GM23338 (cell line): Measurements from ENCODE around the gene CDK14. TPM values are rescaled to one million over a fixed set of nuclear protein-coding genes. Genes with fewer than 3 reads are reported as not detected.

Experiments used
- ATAC-seq: fragments of 200-7000 bp; cut with Tn5 transposase; 3 replicates; pipeline ENCODE4 v1.9.1; 2020
- DNase-seq: peaks from one replicate; pipeline ENCODE4 v3.0.0-alpha.2; 2015; ENCODE audit warnings: low spot score
- H2AFZ ChIP-seq: fragments of 200-600 bp; sonication (generic); 2 replicates; pipeline ENCODE4 v1.8.0; 2016; ENCODE audit warnings: antibody characterized with exemption, mild to moderate bottlenecking, moderate library complexity
- H3F3A ChIP-seq: fragments of 200-600 bp; sonication (generic); replicated peaks from 2 replicates; pipeline ENCODE4 v1.8.0; 2017; ENCODE audit warnings: antibody characterized with exemption, mixed run types, low read depth
- H3K27ac ChIP-seq: fragments of 200-600 bp; sonication (generic); 2 replicates; pipeline ENCODE4 v1.6.1; 2016; ENCODE audit warnings: low read depth
- H3K27me3 ChIP-seq: fragments of 200-600 bp; sonication (generic); 2 replicates; pipeline ENCODE4 v1.8.0; 2016; ENCODE audit warnings: mild to moderate bottlenecking, mixed run types, moderate library complexity; ENCODE audit not compliant: insufficient read depth
- H3K36me3 ChIP-seq: fragments of 200-600 bp; sonication (generic); 2 replicates; pipeline ENCODE4 v1.8.0; 2016; ENCODE audit warnings: mild to moderate bottlenecking; ENCODE audit not compliant: insufficient read depth
- H3K4me1 ChIP-seq: fragments of 200-600 bp; sonication (generic); 2 replicates; pipeline ENCODE4 v1.8.0; 2016; ENCODE audit warnings: mild to moderate bottlenecking, moderate library complexity; ENCODE audit not compliant: insufficient read depth
- H3K4me2 ChIP-seq: fragments of 200-600 bp; sonication (generic); 2 replicates; pipeline ENCODE4 v1.7.1; 2017; ENCODE audit warnings: mixed run types
- H3K4me3 ChIP-seq: fragments of 200-600 bp; sonication (generic); 2 replicates; pipeline ENCODE4 v1.6.1; 2016; ENCODE audit warnings: mixed run types
- H3K79me2 ChIP-seq: fragments of 200-600 bp; sonication (generic); replicated peaks from 2 replicates; pipeline ENCODE4 v1.8.0; 2017; ENCODE audit warnings: mild to moderate bottlenecking; ENCODE audit not compliant: insufficient read depth
- H3K9me2 ChIP-seq: fragments of 200-600 bp; sonication (generic); 2 replicates; pipeline ENCODE4 v1.8.0; 2017; ENCODE audit not compliant: insufficient read depth
- H4K20me1 ChIP-seq: fragments of 200-600 bp; sonication (generic); replicated peaks from 2 replicates; pipeline ENCODE4 v1.8.0; 2017; ENCODE audit warnings: mild to moderate bottlenecking; ENCODE audit not compliant: insufficient read depth
- H3K27ac Mint-ChIP-seq: 2 replicates; pipeline ENCODE4 v1.8.0; 2020; ENCODE audit warnings: inconsistent platforms, mild to moderate bottlenecking, moderate library complexity, mixed read lengths
- H3K27me3 Mint-ChIP-seq: 3 replicates; pipeline ENCODE4 v1.8.0; 2022; ENCODE audit warnings: low read depth, mild to moderate bottlenecking, moderate library complexity, mixed read lengths, inconsistent platforms; ENCODE audit not compliant: insufficient read depth, poor library complexity
- H3K36me3 Mint-ChIP-seq: 3 replicates; pipeline ENCODE4 v1.8.0; 2021; ENCODE audit warnings: low read depth, mild to moderate bottlenecking, inconsistent platforms, moderate library complexity, mixed read lengths
- H3K4me1 Mint-ChIP-seq: 3 replicates; pipeline ENCODE4 v1.8.0; 2020; ENCODE audit warnings: mild to moderate bottlenecking, inconsistent platforms, mixed read lengths
- H3K4me3 Mint-ChIP-seq: 3 replicates; pipeline ENCODE4 v1.8.0; 2021; ENCODE audit warnings: moderate library complexity, mild to moderate bottlenecking, inconsistent platforms, mixed read lengths
- H3K9me3 Mint-ChIP-seq: 3 replicates; pipeline ENCODE4 v1.8.0; 2020; ENCODE audit warnings: moderate library complexity, mild to moderate bottlenecking, inconsistent platforms, mixed read lengths
- CREB1 ChIP-seq: fragments of 250-450 bp; sonication (Bioruptor Pico); IDR thresholded peaks from 2 replicates; pipeline ENCODE4 v1.5.0; 2020; ENCODE audit warnings: low read depth, mild to moderate bottlenecking, moderate library complexity
- EZH2 ChIP-seq: fragments of 200-600 bp; sonication (generic); IDR thresholded peaks from one replicate; pipeline ENCODE4 v1.8.0; 2017; ENCODE audit warnings: antibody characterized with exemption, mild to moderate bottlenecking, low read depth; ENCODE audit not compliant: unreplicated experiment
- EZH2phosphoT487 ChIP-seq: fragments of 200-600 bp; sonication (generic); IDR thresholded peaks from one replicate; pipeline ENCODE4 v1.8.1; 2018; ENCODE audit warnings: antibody characterized with exemption; ENCODE audit not compliant: unreplicated experiment
- JUNB ChIP-seq: IDR thresholded peaks from one replicate; pipeline ENCODE4 v1.6.1; 2016; ENCODE audit warnings: antibody characterized with exemption; ENCODE audit not compliant: unreplicated experiment
- NANOG ChIP-seq: IDR thresholded peaks from 2 replicates; pipeline ENCODE4 v1.6.1; 2016; ENCODE audit warnings: antibody characterized with exemption, borderline replicate concordance
- POLR2AphosphoS5 ChIP-seq: IDR thresholded peaks from 2 replicates; pipeline ENCODE4 v1.6.1; 2016; ENCODE audit warnings: antibody characterized with exemption, low read depth
- STAT1 ChIP-seq: IDR thresholded peaks from one replicate; pipeline ENCODE4 v1.6.1; 2016; ENCODE audit warnings: antibody characterized with exemption; ENCODE audit not compliant: unreplicated experiment
- ZNF114 ChIP-seq: fragments of 250-450 bp; sonication (Bioruptor Pico); IDR thresholded peaks from 2 replicates; pipeline ENCODE4 v1.5.0; 2020; ENCODE audit warnings: mild to moderate bottlenecking, moderate library complexity
- ZNF331 ChIP-seq: fragments of 250-450 bp; sonication (Bioruptor Pico); IDR thresholded peaks from 2 replicates; pipeline ENCODE4 v1.5.0; 2020; ENCODE audit warnings: low read depth, mild to moderate bottlenecking, moderate library complexity
- polyA plus RNA-seq: library from polyadenylated mRNA; unstranded; fragments of >200 nt; fragmentation: Nextera tagmentation; extraction: Ambion mirVana; gene quantifications from 2 replicates; pipeline ENCODE4 v1.2.1, GENCODE V29; 2016
- total RNA-seq: library from RNA; depleted of rRNA; stranded (reverse); fragments of >200 nt; shearing (Covaris generic); gene quantifications from 2 replicates; pipeline ENCODE4 v1.2.3, GENCODE V29; 2014
- TF ChIP-seq, protein P1 (sequence below): fragments of 250-450 bp; sonication (Bioruptor Pico); IDR thresholded peaks from 2 replicates; pipeline ENCODE4 v1.5.0; 2020; ENCODE audit warnings: mild to moderate bottlenecking, moderate library complexity
- TF ChIP-seq, protein P2 (sequence below): IDR thresholded peaks from 2 replicates; pipeline ENCODE4 v1.6.1; 2016; ENCODE audit warnings: antibody characterized with exemption
- TF ChIP-seq, protein P3 (sequence below): IDR thresholded peaks from one replicate; pipeline ENCODE4 v1.6.1; 2018; ENCODE audit warnings: antibody characterized with exemption; ENCODE audit not compliant: unreplicated experiment

Gene CDK14
- total and polyA plus RNA-seq, 2 experiments from 2014 or later: 11.2 to 24.0 TPM

DNA sequence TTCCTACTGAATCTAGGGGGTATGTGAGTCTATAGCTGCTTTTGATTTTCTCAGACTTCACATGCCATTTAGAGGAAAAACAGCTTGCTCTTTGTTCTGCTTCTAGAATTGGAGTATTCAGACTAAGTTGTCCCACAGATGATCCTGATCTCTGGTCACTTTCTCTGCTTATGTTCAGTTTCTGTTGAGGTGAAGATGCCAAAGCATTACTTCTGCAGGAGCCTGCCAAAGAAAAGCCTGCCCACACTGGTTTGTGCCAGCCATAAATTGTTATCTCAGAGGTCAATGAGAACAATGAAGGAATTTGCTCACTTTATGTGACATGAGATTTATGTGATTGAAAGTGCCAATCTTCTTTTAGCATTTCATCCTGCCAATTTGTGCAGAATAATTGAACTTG lies 163.6 kb downstream of the CDK14 start (continued):
- TF ChIP-seq, protein P1, sequence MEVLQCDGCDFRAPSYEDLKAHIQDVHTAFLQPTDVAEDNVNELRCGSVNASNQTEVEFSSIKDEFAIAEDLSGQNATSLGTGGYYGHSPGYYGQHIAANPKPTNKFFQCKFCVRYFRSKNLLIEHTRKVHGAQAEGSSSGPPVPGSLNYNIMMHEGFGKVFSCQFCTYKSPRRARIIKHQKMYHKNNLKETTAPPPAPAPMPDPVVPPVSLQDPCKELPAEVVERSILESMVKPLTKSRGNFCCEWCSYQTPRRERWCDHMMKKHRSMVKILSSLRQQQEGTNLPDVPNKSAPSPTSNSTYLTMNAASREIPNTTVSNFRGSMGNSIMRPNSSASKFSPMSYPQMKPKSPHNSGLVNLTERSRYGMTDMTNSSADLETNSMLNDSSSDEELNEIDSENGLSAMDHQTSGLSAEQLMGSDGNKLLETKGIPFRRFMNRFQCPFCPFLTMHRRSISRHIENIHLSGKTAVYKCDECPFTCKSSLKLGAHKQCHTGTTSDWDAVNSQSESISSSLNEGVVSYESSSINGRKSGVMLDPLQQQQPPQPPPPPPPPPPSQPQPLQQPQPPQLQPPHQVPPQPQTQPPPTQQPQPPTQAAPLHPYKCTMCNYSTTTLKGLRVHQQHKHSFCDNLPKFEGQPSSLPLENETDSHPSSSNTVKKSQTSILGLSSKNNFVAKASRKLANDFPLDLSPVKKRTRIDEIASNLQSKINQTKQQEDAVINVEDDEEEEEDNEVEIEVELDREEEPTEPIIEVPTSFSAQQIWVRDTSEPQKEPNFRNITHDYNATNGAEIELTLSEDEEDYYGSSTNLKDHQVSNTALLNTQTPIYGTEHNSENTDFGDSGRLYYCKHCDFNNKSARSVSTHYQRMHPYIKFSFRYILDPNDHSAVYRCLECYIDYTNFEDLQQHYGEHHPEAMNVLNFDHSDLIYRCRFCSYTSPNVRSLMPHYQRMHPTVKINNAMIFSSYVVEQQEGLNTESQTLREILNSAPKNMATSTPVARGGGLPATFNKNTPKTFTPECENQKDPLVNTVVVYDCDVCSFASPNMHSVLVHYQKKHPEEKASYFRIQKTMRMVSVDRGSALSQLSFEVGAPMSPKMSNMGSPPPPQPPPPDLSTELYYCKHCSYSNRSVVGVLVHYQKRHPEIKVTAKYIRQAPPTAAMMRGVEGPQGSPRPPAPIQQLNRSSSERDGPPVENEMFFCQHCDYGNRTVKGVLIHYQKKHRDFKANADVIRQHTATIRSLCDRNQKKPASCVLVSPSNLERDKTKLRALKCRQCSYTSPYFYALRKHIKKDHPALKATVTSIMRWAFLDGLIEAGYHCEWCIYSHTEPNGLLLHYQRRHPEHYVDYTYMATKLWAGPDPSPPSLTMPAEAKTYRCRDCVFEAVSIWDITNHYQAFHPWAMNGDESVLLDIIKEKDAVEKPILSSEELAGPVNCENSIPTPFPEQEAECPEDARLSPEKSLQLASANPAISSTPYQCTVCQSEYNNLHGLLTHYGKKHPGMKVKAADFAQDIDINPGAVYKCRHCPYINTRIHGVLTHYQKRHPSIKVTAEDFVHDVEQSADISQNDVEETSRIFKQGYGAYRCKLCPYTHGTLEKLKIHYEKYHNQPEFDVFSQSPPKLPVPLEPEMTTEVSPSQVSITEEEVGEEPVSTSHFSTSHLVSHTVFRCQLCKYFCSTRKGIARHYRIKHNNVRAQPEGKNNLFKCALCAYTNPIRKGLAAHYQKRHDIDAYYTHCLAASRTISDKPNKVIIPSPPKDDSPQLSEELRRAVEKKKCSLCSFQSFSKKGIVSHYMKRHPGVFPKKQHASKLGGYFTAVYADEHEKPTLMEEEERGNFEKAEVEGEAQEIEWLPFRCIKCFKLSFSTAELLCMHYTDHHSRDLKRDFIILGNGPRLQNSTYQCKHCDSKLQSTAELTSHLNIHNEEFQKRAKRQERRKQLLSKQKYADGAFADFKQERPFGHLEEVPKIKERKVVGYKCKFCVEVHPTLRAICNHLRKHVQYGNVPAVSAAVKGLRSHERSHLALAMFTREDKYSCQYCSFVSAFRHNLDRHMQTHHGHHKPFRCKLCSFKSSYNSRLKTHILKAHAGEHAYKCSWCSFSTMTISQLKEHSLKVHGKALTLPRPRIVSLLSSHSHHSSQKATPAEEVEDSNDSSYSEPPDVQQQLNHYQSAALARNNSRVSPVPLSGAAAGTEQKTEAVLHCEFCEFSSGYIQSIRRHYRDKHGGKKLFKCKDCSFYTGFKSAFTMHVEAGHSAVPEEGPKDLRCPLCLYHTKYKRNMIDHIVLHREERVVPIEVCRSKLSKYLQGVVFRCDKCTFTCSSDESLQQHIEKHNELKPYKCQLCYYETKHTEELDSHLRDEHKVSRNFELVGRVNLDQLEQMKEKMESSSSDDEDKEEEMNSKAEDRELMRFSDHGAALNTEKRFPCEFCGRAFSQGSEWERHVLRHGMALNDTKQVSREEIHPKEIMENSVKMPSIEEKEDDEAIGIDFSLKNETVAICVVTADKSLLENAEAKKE (CRISPR knock-in tag): no peak
- TF ChIP-seq, protein P2, sequence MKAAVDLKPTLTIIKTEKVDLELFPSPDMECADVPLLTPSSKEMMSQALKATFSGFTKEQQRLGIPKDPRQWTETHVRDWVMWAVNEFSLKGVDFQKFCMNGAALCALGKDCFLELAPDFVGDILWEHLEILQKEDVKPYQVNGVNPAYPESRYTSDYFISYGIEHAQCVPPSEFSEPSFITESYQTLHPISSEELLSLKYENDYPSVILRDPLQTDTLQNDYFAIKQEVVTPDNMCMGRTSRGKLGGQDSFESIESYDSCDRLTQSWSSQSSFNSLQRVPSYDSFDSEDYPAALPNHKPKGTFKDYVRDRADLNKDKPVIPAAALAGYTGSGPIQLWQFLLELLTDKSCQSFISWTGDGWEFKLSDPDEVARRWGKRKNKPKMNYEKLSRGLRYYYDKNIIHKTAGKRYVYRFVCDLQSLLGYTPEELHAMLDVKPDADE: no peak
- TF ChIP-seq ZNF331 (CRISPR knock-in tag): no peak

DNA sequence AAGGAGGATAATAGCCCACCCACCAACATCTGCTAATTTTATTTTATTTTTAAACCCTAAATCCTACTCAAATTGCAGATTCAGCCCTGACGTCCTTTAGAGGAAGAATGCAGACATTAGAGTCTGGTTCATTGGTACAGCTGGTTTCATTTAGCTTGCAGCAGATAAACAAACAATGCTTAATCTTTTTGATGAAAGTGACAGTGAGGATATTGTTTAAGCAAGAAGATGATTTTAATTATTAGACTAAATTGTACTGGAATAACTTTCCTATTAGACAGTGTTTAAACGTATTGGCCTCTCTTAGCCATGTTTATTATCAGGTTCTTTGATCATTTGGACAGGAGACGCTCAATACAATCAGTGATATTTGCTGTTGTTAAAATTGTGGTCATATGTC lies 164.8 kb downstream of the CDK14 start:
- no peaks in the 10 kb centered on the region; the same call in 1 of the 2 replicates for H4K20me1 ChIP-seq
- H3K27ac ChIP-seq: no peak overlapping the region
- H3K4me1 ChIP-seq: peaks cover 16% of the 10 kb centered on the region
- H3K27me3 ChIP-seq: no peaks in the 10 kb centered on the region
- Mint-ChIP-seq H3K9me3 (no peaks in the 10 kb centered on the region), H3K36me3 (no peaks in the 10 kb centered on the region), H3K27ac (no peak overlapping the region), H3K27me3 (peaks cover 4% of the 10 kb centered on the region), H3K4me1 (peaks cover 26% of the 10 kb centered on the region), H3K4me3 (no peak overlapping the region)
- H3K79me2 ChIP-seq: 0 out of 2 replicates have a peak, but pooled peaks cover 9% of the 10 kb centered on the region
- H3K4me3 ChIP-seq: no peak overlapping the region
- no peaks in the 10 kb centered on the region for H3F3A ChIP-seq
- ATAC-seq (no peak), DNase-seq (no peak)
- H3K9me2 ChIP-seq: no peaks in the 10 kb centered on the region
- H2AFZ ChIP-seq: no peak overlapping the region
- H3K36me3 ChIP-seq: no peaks in the 10 kb centered on the region
- H3K4me2 ChIP-seq: no peak overlapping the region
- TF ChIP-seq POLR2AphosphoS5: no peak
- TF ChIP-seq ZNF114 (CRISPR knock-in tag): no peak
- TF ChIP-seq STAT1: no peak
- TF ChIP-seq NANOG: no peak
- no peak for TF ChIP-seq JUNB
- no peak for TF ChIP-seq EZH2phosphoT487
- TF ChIP-seq CREB1 (CRISPR knock-in tag): no peak
- no peak for TF ChIP-seq EZH2
- TF ChIP-seq, protein P3, sequence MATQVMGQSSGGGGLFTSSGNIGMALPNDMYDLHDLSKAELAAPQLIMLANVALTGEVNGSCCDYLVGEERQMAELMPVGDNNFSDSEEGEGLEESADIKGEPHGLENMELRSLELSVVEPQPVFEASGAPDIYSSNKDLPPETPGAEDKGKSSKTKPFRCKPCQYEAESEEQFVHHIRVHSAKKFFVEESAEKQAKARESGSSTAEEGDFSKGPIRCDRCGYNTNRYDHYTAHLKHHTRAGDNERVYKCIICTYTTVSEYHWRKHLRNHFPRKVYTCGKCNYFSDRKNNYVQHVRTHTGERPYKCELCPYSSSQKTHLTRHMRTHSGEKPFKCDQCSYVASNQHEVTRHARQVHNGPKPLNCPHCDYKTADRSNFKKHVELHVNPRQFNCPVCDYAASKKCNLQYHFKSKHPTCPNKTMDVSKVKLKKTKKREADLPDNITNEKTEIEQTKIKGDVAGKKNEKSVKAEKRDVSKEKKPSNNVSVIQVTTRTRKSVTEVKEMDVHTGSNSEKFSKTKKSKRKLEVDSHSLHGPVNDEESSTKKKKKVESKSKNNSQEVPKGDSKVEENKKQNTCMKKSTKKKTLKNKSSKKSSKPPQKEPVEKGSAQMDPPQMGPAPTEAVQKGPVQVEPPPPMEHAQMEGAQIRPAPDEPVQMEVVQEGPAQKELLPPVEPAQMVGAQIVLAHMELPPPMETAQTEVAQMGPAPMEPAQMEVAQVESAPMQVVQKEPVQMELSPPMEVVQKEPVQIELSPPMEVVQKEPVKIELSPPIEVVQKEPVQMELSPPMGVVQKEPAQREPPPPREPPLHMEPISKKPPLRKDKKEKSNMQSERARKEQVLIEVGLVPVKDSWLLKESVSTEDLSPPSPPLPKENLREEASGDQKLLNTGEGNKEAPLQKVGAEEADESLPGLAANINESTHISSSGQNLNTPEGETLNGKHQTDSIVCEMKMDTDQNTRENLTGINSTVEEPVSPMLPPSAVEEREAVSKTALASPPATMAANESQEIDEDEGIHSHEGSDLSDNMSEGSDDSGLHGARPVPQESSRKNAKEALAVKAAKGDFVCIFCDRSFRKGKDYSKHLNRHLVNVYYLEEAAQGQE: no peak
- TF ChIP-seq, protein P2: no peak
- no peak for TF ChIP-seq ZNF331 (CRISPR knock-in tag)
